NCI-H2107 treated with DMSO at 0.1 percent for 48 hours (cell line): ENCODE results near the gene GALNT16.
"Not testable (repeated sequence)": the region's sequence is repeated elsewhere in the genome, so short reads cannot be mapped to it uniquely, and the experiment has no call there.

Experiments
- DNase-seq: peaks from one replicate; lab custom pipeline; 2025; ENCODE audit not compliant: unreplicated experiment; lab: John Stamatoyannopoulos, UW

The GALNT16 gene

GRCh38 chr14:69259527-69260189 is at the start of gene GALNT16:
Gene GALNT16, plus strand, starts transcription at chr14:69260158. Its CDS starts 133 bp downstream, at chr14:69260291.
- DNase-seq: no peak

DNA sequence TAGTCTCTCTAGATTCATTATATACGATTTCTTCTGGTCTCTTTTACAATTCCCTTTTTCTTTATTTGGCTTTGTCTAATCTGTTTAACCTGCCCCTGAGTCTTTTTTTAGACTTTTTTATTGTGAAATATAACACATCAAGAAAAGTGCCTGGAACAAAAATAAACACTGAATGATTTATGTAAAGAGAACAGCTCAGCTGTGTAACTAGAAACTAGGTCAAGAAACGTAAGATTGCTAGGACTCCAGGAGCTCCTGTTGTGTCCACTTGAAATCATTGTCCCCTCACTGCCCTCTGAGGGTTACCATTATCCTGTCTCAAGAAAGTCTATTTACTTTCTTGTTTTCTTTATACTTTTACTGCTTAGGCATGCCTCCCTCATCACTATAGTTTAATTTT is 45.6 kb upstream of the GALNT16 start:
- no peak for DNase-seq

- DNase-seq: not testable (repeated sequence)
These were observed 42.3 kb upstream of the GALNT16 start for GRCh38 chr14:69217663-69218062.

DNA sequence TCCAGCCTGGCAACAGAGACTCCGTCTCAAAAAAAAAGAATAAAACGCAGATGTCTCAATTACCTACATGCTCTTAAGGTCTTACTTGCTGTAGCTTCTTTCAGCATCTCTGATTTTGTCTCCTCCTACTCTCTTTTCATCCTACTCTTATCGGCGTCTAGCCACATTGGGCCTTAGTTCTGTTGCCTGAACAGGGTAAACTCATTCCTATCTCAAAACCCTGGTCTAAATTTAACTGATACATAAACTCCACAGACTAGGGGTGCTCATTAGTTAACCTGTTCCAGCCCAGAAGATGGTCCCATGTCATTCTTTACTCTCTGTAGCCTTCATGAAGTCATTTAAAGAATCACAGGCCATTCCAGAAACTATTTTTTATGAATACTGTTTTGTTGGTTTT is 35.0 kb upstream of the GALNT16 start:
- DNase-seq: no peak

DNA sequence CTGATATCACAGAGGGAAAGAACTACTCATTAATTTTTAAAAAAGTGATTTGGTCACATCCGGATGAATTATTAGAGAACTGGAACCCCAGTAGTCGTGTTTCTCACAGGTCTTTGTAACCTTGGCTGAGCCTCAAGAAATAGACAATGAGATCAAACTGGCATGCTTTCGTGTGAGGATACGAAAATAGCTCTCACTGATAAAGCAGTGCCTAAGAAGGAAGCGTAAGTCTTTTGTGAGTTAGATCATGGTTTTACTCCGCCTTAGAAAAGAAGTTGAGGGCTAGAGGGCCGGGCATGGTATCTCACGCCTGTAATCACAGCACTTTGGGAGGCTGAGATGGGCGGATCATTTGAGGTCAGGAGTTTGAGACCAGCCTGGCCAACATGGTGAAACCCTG is 33.8 kb upstream of the GALNT16 start:
- no peak for DNase-seq

GRCh38 chr14:69226736-69227135 is 33.2 kb upstream of the GALNT16 start:
- DNase-seq: no peak

- no peak for DNase-seq
These were observed 28.5 kb upstream of the GALNT16 start for GRCh38 chr14:69231486-69231885.

GRCh38 chr14:69232388-69232787 is 27.6 kb upstream of the GALNT16 start:
- DNase-seq: no peak

GRCh38 chr14:69234106-69234505 is 25.9 kb upstream of the GALNT16 start:
- no peak for DNase-seq

GRCh38 chr14:69235708-69236107 is 24.2 kb upstream of the GALNT16 start:
- no peak for DNase-seq

DNA sequence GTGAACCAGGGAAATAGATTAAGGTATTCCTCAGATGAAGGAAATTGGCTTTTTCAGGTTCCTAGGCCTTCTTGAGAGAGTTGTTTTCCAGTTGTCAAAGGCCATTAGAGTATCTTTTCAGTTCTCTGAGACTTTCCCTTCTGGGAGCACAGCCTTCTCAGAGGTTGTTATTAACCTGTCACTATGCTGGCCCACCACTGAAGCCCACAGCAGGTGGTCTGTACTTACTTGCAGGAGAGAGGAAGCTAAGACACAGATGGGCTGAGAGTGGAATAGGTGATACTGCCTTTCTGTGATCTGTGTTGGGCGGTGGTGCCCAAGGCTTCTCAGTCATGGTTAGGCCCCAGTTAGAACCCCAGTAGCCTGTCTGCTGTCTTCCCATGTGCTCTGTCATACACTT is 22.8 kb upstream of the GALNT16 start:
- DNase-seq: no peak

DNA sequence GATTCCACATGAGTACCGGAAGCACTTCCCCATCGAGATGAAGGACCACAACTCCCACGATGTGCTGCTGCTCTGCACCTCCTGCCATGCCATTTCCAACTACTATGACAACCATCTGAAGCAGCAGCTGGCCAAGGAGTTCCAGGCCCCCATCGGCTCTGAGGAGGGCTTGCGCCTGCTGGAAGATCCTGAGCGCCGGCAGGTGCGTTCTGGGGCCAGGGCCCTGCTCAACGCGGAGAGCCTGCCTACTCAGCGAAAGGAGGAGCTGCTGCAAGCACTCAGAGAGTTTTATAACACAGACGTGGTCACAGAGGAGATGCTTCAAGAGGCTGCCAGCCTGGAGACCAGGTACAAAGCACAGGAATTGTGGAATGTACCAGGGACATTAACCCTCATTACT is 22.4 kb upstream of the GALNT16 start:
- DNase-seq: no peak

DNA sequence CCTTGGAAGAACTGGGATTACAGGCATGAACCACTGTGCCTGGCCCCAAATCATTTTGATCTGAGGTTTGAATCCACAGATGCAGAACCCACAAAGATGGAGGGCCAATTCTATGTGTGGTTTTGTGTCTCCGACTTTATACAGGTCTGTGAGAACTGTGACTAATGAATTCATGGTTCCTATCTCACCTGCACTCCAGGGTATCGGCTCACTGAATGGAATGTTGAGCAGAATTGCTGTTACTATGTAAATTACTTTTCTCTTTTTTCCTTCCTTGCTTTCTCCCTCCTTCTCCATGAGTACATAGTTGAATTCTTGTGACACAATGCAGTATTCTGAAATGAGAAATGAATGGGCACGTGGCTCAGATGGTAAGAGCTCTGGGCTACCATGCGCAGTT is 21.1 kb upstream of the GALNT16 start:
- no peak for DNase-seq

- DNase-seq: no peak
These were observed 19.3 kb upstream of the GALNT16 start for GRCh38 chr14:69240527-69241173.

DNA sequence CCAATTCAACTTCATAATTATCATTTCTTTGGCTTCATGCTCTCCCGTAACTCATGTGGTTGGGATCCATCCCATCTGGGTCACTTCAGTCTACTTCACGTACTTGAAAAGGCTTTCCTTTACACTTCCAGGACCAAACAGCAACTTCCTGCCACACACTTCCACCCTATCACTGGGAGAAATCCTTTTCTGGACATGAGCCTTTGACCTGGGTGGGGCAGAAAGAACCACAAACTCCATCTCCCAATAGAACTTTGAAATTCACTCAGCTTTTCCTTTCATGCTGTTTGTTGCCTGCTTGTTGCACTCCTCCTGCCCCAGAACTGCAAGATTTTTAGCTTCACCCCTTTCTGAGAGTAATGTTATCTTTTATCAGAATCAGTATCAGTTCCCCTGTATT is 18.4 kb upstream of the GALNT16 start:
- no peak for DNase-seq

- DNase-seq: peak; percentile 82
These were observed 17.4 kb upstream of the GALNT16 start for GRCh38 chr14:69242311-69243224.

GRCh38 chr14:69244946-69245345 is 15.0 kb upstream of the GALNT16 start:
- no peak for DNase-seq

GRCh38 chr14:69246331-69246730 is 13.6 kb upstream of the GALNT16 start:
- peak; percentile 98 for DNase-seq

GRCh38 chr14:69247676-69248440 is 12.1 kb upstream of the GALNT16 start:
- DNase-seq: no peak

DNA sequence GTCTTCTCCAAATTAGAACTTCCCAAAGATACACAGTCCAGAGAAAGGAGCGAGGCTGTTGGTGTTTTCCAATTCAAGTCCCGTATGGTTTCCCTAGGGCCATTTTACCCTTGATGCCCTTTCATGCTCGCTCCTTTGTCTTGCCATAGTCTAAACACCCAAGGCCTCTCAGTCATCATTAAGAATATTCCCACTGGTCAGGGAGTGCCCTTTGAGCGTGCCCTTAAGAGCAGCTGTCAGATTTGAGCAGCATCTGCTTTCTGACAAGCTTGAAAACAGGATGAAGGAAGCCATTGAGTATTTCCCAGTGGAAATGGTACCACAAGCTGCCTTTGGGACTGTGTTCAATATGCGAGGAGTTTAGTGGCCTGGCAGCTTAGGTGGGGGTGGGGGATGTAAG is 10.4 kb upstream of the GALNT16 start:
- DNase-seq: no peak

- DNase-seq: no peak
These were observed 7.1 kb upstream of the GALNT16 start for GRCh38 chr14:69252851-69253250.
